PC-3 (cell line): ENCODE data around the gene PCDHB6. TPM values are rescaled to one million over a fixed set of nuclear protein-coding genes. Genes with fewer than 3 reads are reported as not detected.
"Not testable (repeated sequence)": the region's sequence is repeated elsewhere in the genome, so short reads cannot be mapped to it uniquely, and the experiment has no call there.

ENCODE experiments used
- ATAC-seq: fragments of 200-7000 bp; cut with Tn5 transposase; 2 replicates; pipeline ENCODE4 v1.9.1; 2020; ENCODE audit warnings: mild to moderate bottlenecking, moderate library complexity
- BruUV-seq: library from RNA; stranded (reverse); fragments of 400-500 nt; replicated peaks from 2 replicates; lab custom pipeline; 2021; lab: Mats Ljungman, UMichigan
- CTCF ChIA-PET: fragments of 300-600 bp; sonication (Branson Sonifier 250); formaldehyde crosslinking; loops from one replicate; lab custom pipeline; 2022; ENCODE audit warnings: antibody characterized with exemption; lab: Charles Lee
- POLR2A ChIA-PET: fragments of 300-600 bp; sonication (Branson Sonifier 250); formaldehyde crosslinking; loops from one replicate; lab custom pipeline; 2022; ENCODE audit warnings: antibody characterized with exemption; ENCODE audit not compliant: unreplicated experiment; lab: Charles Lee
- DNase-seq: peaks from one replicate; pipeline ENCODE4 v3.0.0-alpha.2; 2015
- H2AFZ ChIP-seq: fragments of 300-600 bp; sonication (generic); 2 replicates; pipeline ENCODE4 v1.6.0; 2016; ENCODE audit warnings: antibody characterized with exemption, low read length
- H3F3A ChIP-seq: fragments of 300-600 bp; sonication (generic); one replicate; pipeline ENCODE4 v1.6.0; 2017; ENCODE audit warnings: antibody characterized with exemption, low read length, control low read depth, mild to moderate bottlenecking; ENCODE audit not compliant: unreplicated experiment
- H3K27ac ChIP-seq: fragments of 300-600 bp; sonication (generic); 2 replicates; pipeline ENCODE4 v1.5.1; 2016; ENCODE audit warnings: mild to moderate bottlenecking, low read length
- H3K27me3 ChIP-seq: fragments of 300-600 bp; sonication (generic); 2 replicates; pipeline ENCODE4 v1.6.1; 2016; ENCODE audit warnings: low read length, mixed read lengths
- H3K36me3 ChIP-seq: fragments of 300-600 bp; sonication (generic); 2 replicates; pipeline ENCODE4 v1.6.1; 2016; ENCODE audit warnings: low read depth, mixed run types, low read length, mixed read lengths
- H3K4me1 ChIP-seq: fragments of 300-600 bp; sonication (generic); 2 replicates; pipeline ENCODE4 v1.5.1; 2016; ENCODE audit warnings: low read length; ENCODE audit not compliant: insufficient read depth
- H3K4me2 ChIP-seq: fragments of 300-600 bp; sonication (generic); 2 replicates; pipeline ENCODE4 v1.6.0; 2016; ENCODE audit warnings: low read length
- H3K4me3 ChIP-seq: fragments of 300-600 bp; sonication (generic); 2 replicates; pipeline ENCODE4 v1.5.1; 2016; ENCODE audit warnings: mild to moderate bottlenecking, low read length, mixed read lengths
- H3K79me2 ChIP-seq: fragments of 300-600 bp; sonication (generic); 2 replicates; pipeline ENCODE4 v1.6.1; 2017; ENCODE audit warnings: low read length, mixed read lengths
- H3K9ac ChIP-seq: fragments of 300-600 bp; sonication (generic); 2 replicates; pipeline ENCODE4 v1.6.0; 2016; ENCODE audit warnings: mild to moderate bottlenecking, low read length
- H3K9me2 ChIP-seq: fragments of 300-600 bp; sonication (generic); replicated peaks from 2 replicates; pipeline ENCODE4 v1.6.1; 2016; ENCODE audit warnings: mixed run types, low read length, mixed read lengths
- H3K9me3 ChIP-seq: fragments of 300-600 bp; sonication (generic); 2 replicates; pipeline ENCODE4 v1.6.1; 2016; ENCODE audit warnings: low read length, mixed read lengths
- H4K20me1 ChIP-seq: fragments of 300-600 bp; sonication (generic); 2 replicates; pipeline ENCODE4 v1.6.1; 2016; ENCODE audit warnings: low read length, mixed read lengths
- EZH2 ChIP-seq: fragments of 300-600 bp; sonication (generic); IDR thresholded peaks from one replicate; pipeline ENCODE4 v1.6.1; 2017; ENCODE audit warnings: antibody characterized with exemption, mild to moderate bottlenecking, low read length; ENCODE audit not compliant: unreplicated experiment
- EZH2phosphoT487 ChIP-seq: fragments of 300-600 bp; sonication (generic); IDR thresholded peaks from 2 replicates; pipeline ENCODE4 v1.6.1; 2018; ENCODE audit warnings: mild to moderate bottlenecking, antibody characterized with exemption, low read length, borderline replicate concordance
- intact Hi-C: fragments of 100-400 bp; cut with micrococcal nuclease; formaldehyde crosslinking; loops from 2 replicates; pipeline ENCODE4 v1.9.0; 2023
- total RNA-seq: library from RNA; depleted of rRNA; stranded (reverse); fragments of >200 nt; gene quantifications from 2 replicates; pipeline ENCODE4 v1.2.3, GENCODE V29; 2014
- TF ChIP-seq, protein P1 (sequence below): fragments of 300-600 bp; sonication (generic); conservative IDR thresholded peaks from 2 replicates; pipeline ENCODE4 v1.5.1; 2017; ENCODE audit warnings: antibody characterized with exemption, low read depth, mild to moderate bottlenecking, low read length

Gene PCDHB6
- total RNA-seq, 1 experiment from 2014 or later: not detected

DNA sequence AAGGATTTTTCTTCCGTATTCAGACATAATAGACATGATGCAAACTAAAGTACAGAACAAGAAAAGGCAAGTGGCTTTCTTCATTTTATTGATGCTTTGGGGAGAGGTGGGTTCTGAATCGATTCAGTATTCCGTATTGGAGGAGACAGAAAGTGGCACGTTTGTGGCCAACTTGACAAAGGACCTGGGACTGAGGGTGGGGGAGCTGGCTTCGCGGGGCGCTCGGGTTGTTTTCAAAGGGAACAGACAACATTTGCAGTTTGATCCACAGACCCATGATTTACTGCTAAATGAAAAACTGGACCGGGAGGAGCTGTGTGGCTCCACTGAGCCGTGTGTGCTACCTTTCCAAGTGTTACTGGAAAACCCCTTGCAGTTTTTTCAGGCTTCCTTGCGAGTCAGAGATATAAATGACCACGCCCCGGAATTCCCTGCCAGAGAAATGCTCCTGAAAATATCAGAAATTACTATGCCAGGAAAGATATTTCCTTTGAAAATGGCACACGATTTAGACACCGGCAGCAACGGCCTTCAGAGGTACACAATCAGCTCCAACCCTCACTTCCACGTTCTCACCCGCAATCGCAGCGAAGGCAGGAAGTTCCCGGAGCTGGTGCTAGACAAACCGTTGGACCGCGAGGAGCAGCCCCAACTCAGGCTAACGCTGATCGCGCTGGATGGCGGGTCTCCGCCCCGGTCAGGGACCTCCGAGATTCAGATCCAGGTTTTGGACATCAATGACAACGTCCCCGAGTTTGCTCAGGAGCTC is 551 bp downstream of the PCDHB6 start:
- no peaks in the 10 kb centered on the region for H3K4me1 ChIP-seq
- no peaks in the 10 kb centered on the region for H4K20me1 ChIP-seq
- H3K27me3 ChIP-seq: no peaks in the 10 kb centered on the region
- H3K4me2 ChIP-seq: no peak overlapping the region
- no peak overlapping the region for H2AFZ ChIP-seq
- CTCF ChIA-PET: no interaction called here
- no peak overlapping the region for H3K9ac ChIP-seq
- H3K4me3 ChIP-seq: no peak overlapping the region
- H3K36me3 ChIP-seq: no peaks in the 10 kb centered on the region
- no peak for TF ChIP-seq EZH2phosphoT487
- no peak for TF ChIP-seq EZH2
- TF ChIP-seq, protein P1, sequence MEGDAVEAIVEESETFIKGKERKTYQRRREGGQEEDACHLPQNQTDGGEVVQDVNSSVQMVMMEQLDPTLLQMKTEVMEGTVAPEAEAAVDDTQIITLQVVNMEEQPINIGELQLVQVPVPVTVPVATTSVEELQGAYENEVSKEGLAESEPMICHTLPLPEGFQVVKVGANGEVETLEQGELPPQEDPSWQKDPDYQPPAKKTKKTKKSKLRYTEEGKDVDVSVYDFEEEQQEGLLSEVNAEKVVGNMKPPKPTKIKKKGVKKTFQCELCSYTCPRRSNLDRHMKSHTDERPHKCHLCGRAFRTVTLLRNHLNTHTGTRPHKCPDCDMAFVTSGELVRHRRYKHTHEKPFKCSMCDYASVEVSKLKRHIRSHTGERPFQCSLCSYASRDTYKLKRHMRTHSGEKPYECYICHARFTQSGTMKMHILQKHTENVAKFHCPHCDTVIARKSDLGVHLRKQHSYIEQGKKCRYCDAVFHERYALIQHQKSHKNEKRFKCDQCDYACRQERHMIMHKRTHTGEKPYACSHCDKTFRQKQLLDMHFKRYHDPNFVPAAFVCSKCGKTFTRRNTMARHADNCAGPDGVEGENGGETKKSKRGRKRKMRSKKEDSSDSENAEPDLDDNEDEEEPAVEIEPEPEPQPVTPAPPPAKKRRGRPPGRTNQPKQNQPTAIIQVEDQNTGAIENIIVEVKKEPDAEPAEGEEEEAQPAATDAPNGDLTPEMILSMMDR: no peak
- DNase-seq: no peak
- no peaks in the 10 kb centered on the region for H3K9me2 ChIP-seq
- BruUV-seq: no TSS peak
- H3K27ac ChIP-seq: no peak overlapping the region
- H3K79me2 ChIP-seq: no peaks in the 10 kb centered on the region
- no peaks in the 10 kb centered on the region for H3F3A ChIP-seq
- POLR2A ChIA-PET: no interaction called here
- intact Hi-C loops: no loop called here
- ATAC-seq: no peak
- H3K9me3 ChIP-seq: no peaks in the 10 kb centered on the region

GRCh38 chr5:141150993-141151325 is 1.1 kb downstream of the PCDHB6 start:
- Histone ChIP-seq H3K27ac (no peak overlapping the region), H3K4me1 (no peaks in the 10 kb centered on the region), H3K4me2 (no peak overlapping the region), H3K9ac (no peak overlapping the region), H3K79me2 (no peaks in the 10 kb centered on the region), H3K9me3 (no peaks in the 10 kb centered on the region), H3K4me3 (no peak overlapping the region), H3K36me3 (no peaks in the 10 kb centered on the region), H3K9me2 (no peaks in the 10 kb centered on the region), H3F3A (no peaks in the 10 kb centered on the region), H4K20me1 (no peaks in the 10 kb centered on the region), H2AFZ (no peak overlapping the region), H3K27me3 (no peaks in the 10 kb centered on the region)
- no peak for DNase-seq
- POLR2A ChIA-PET: no interaction called here
- ATAC-seq: no peak
- BruUV-seq: no TSS peak
- CTCF ChIA-PET: no interaction called here
- intact Hi-C loops: no loop called here
- TF ChIP-seq EZH2: no peak
- TF ChIP-seq, protein P1: no peak
- no peak for TF ChIP-seq EZH2phosphoT487

GRCh38 chr5:141151632-141152031 is 1.8 kb downstream of the PCDHB6 start:
- not testable (repeated sequence) for H3K4me3 ChIP-seq

DNA sequence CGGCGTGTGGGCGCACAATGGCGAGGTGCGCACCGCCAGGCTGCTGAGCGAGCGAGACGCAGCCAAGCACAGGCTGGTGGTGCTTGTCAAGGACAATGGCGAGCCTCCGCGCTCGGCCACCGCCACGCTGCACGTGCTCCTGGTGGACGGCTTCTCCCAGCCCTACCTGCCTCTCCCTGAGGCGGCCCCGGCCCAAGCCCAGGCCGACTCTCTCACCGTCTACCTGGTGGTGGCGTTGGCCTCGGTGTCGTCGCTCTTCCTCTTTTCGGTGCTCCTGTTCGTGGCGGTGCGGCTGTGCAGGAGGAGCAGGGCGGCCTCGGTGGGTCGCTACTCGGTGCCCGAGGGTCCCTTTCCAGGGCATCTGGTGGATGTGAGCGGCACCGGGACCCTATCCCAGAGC is 2.2 kb downstream of the PCDHB6 start:
- DNase-seq, H3K27me3 ChIP-seq, H3K9me2 ChIP-seq, H3K36me3 ChIP-seq, H4K20me1 ChIP-seq, H3K9ac ChIP-seq, H3K9me3 ChIP-seq, H3K27ac ChIP-seq, BruUV-seq, H2AFZ ChIP-seq, H3K4me1 ChIP-seq, intact Hi-C loops, H3F3A ChIP-seq, CTCF ChIA-PET, H3K4me2 ChIP-seq, ATAC-seq, H3K4me3 ChIP-seq, POLR2A ChIA-PET, H3K79me2 ChIP-seq: not testable (repeated sequence)

More at GRCh38 chr5:141151632-141152031, 1.8 kb downstream of the PCDHB6 start:
- H3K27ac ChIP-seq, H3K79me2 ChIP-seq, DNase-seq, BruUV-seq, H3K4me1 ChIP-seq, intact Hi-C loops, H3K9ac ChIP-seq, H3K9me2 ChIP-seq, H3K27me3 ChIP-seq, ATAC-seq, H3K36me3 ChIP-seq, H3K9me3 ChIP-seq, H3F3A ChIP-seq, POLR2A ChIA-PET, H2AFZ ChIP-seq, H4K20me1 ChIP-seq, CTCF ChIA-PET, H3K4me2 ChIP-seq: not testable (repeated sequence)
